Mucosa of stomach (tissue), 1 donor: ENCODE results near the gene SH3RF3.

Experiments used
- H3K27me3 ChIP-seq: one replicate; pipeline ENCODE4 v1.7.0; 2013; ENCODE audit warnings: mild to moderate bottlenecking, low read length; ENCODE audit not compliant: control insufficient read depth, insufficient read depth
- H3K36me3 ChIP-seq: one replicate; pipeline ENCODE4 v1.7.0; 2013; ENCODE audit warnings: low read length; ENCODE audit not compliant: control insufficient read depth, insufficient read depth
- H3K4me1 ChIP-seq: one replicate; pipeline ENCODE4 v1.7.0; 2013; ENCODE audit warnings: mild to moderate bottlenecking, low read length; ENCODE audit not compliant: control insufficient read depth, insufficient read depth
- H3K4me3 ChIP-seq: one replicate; pipeline ENCODE4 v1.7.0; 2013; ENCODE audit warnings: low read length
- H3K9ac ChIP-seq: one replicate; pipeline ENCODE4 v1.7.0; 2013; ENCODE audit warnings: mild to moderate bottlenecking, low read length, moderate library complexity
- H3K9me3 ChIP-seq: one replicate; pipeline ENCODE4 v1.7.0; 2013; ENCODE audit warnings: mild to moderate bottlenecking, low read length, moderate library complexity; ENCODE audit not compliant: control insufficient read depth
- donor health status: Pancreatic carcinoma.

Gene SH3RF3

GRCh38 chr2:109133746-109134145 is 4.7 kb downstream of the SH3RF3 start:
- Histone ChIP-seq H3K4me1 (no peaks in the 10 kb centered on the region), H3K4me3 (no peak overlapping the region), H3K9me3 (no peaks in the 10 kb centered on the region), H3K36me3 (no peaks in the 10 kb centered on the region), H3K9ac (no peak overlapping the region), H3K27me3 (peaks cover 37% of the 10 kb centered on the region)

GRCh38 chr2:109134741-109135358 is 5.8 kb downstream of the SH3RF3 start:
- Histone ChIP-seq H3K9me3 (no peaks in the 10 kb centered on the region), H3K4me3 (no peak overlapping the region), H3K4me1 (no peaks in the 10 kb centered on the region), H3K27me3 (peaks cover 27% of the 10 kb centered on the region), H3K9ac (no peak overlapping the region), H3K36me3 (no peaks in the 10 kb centered on the region)

- no peak overlapping the region for H3K9ac ChIP-seq
- H3K36me3 ChIP-seq, result no peaks in the 10 kb centered on the region
- no peaks in the 10 kb centered on the region for H3K9me3 ChIP-seq
- H3K4me3 ChIP-seq, result no peak overlapping the region
- peaks cover 20% of the 10 kb centered on the region for H3K27me3 ChIP-seq
- no peaks in the 10 kb centered on the region for H3K4me1 ChIP-seq
Measured at GRCh38 chr2:109135359-109136197, 6.6 kb downstream of the SH3RF3 start.

GRCh38 chr2:109136542-109136941 is 7.5 kb downstream of the SH3RF3 start:
- H3K36me3 ChIP-seq, result no peaks in the 10 kb centered on the region
- H3K9ac ChIP-seq, result no peak overlapping the region
- H3K4me1 ChIP-seq, result no peaks in the 10 kb centered on the region
- H3K27me3 ChIP-seq, result peaks cover 18% of the 10 kb centered on the region
- H3K9me3 ChIP-seq, result no peaks in the 10 kb centered on the region
- no peak overlapping the region for H3K4me3 ChIP-seq

GRCh38 chr2:109137616-109138015 is 8.6 kb downstream of the SH3RF3 start:
- Histone ChIP-seq H3K27me3 (peaks cover 12% of the 10 kb centered on the region), H3K9ac (no peak overlapping the region), H3K4me1 (no peaks in the 10 kb centered on the region), H3K9me3 (no peaks in the 10 kb centered on the region), H3K36me3 (no peaks in the 10 kb centered on the region), H3K4me3 (no peak overlapping the region)

GRCh38 chr2:109138449-109138848 is 9.4 kb downstream of the SH3RF3 start:
- Histone ChIP-seq H3K4me1 (no peaks in the 10 kb centered on the region), H3K4me3 (no peak overlapping the region), H3K27me3 (peaks cover 12% of the 10 kb centered on the region), H3K9me3 (no peaks in the 10 kb centered on the region), H3K9ac (no peak overlapping the region), H3K36me3 (no peaks in the 10 kb centered on the region)

GRCh38 chr2:109139002-109139401 is 10.0 kb downstream of the SH3RF3 start:
- no peak overlapping the region for H3K9ac ChIP-seq
- no peaks in the 10 kb centered on the region for H3K36me3 ChIP-seq
- no peaks in the 10 kb centered on the region for H3K9me3 ChIP-seq
- H3K4me3 ChIP-seq, result no peak overlapping the region
- H3K27me3 ChIP-seq, result peaks cover 12% of the 10 kb centered on the region
- H3K4me1 ChIP-seq, result no peaks in the 10 kb centered on the region

GRCh38 chr2:109139865-109140396 is 10.9 kb downstream of the SH3RF3 start:
- Histone ChIP-seq H3K9me3 (no peaks in the 10 kb centered on the region), H3K27me3 (peaks cover 12% of the 10 kb centered on the region), H3K9ac (no peak overlapping the region), H3K4me3 (no peak overlapping the region), H3K4me1 (no peaks in the 10 kb centered on the region), H3K36me3 (no peaks in the 10 kb centered on the region)

GRCh38 chr2:109141006-109141600 is 12.1 kb downstream of the SH3RF3 start:
- Histone ChIP-seq H3K9me3 (no peaks in the 10 kb centered on the region), H3K27me3 (no peaks in the 10 kb centered on the region), H3K4me3 (no peak overlapping the region), H3K36me3 (no peaks in the 10 kb centered on the region), H3K4me1 (no peaks in the 10 kb centered on the region), H3K9ac (no peak overlapping the region)

GRCh38 chr2:109141727-109142283 is 12.8 kb downstream of the SH3RF3 start:
- H3K27me3 ChIP-seq, result no peaks in the 10 kb centered on the region

GRCh38 chr2:109142416-109143210 is 13.6 kb downstream of the SH3RF3 start:
- Histone ChIP-seq H3K9me3 (no peaks in the 10 kb centered on the region), H3K36me3 (no peaks in the 10 kb centered on the region), H3K4me3 (no peak overlapping the region), H3K27me3 (no peaks in the 10 kb centered on the region), H3K9ac (no peak overlapping the region), H3K4me1 (no peaks in the 10 kb centered on the region)

More at GRCh38 chr2:109141727-109142283, 12.8 kb downstream of the SH3RF3 start:
- H3K9me3 ChIP-seq, result no peaks in the 10 kb centered on the region
- H3K4me1 ChIP-seq, result no peaks in the 10 kb centered on the region
- no peak overlapping the region for H3K4me3 ChIP-seq
- H3K9ac ChIP-seq, result no peak overlapping the region
- H3K36me3 ChIP-seq, result no peaks in the 10 kb centered on the region
